HuH-7 (cell line): ENCODE results near the gene TNIP2.

Source experiments
- DNase-seq: peaks from one replicate; pipeline ENCODE4 v3.0.0; 2011; ENCODE audit warnings: low spot score

The TNIP2 gene, protein sequence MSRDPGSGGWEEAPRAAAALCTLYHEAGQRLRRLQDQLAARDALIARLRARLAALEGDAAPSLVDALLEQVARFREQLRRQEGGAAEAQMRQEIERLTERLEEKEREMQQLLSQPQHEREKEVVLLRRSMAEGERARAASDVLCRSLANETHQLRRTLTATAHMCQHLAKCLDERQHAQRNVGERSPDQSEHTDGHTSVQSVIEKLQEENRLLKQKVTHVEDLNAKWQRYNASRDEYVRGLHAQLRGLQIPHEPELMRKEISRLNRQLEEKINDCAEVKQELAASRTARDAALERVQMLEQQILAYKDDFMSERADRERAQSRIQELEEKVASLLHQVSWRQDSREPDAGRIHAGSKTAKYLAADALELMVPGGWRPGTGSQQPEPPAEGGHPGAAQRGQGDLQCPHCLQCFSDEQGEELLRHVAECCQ

DNA sequence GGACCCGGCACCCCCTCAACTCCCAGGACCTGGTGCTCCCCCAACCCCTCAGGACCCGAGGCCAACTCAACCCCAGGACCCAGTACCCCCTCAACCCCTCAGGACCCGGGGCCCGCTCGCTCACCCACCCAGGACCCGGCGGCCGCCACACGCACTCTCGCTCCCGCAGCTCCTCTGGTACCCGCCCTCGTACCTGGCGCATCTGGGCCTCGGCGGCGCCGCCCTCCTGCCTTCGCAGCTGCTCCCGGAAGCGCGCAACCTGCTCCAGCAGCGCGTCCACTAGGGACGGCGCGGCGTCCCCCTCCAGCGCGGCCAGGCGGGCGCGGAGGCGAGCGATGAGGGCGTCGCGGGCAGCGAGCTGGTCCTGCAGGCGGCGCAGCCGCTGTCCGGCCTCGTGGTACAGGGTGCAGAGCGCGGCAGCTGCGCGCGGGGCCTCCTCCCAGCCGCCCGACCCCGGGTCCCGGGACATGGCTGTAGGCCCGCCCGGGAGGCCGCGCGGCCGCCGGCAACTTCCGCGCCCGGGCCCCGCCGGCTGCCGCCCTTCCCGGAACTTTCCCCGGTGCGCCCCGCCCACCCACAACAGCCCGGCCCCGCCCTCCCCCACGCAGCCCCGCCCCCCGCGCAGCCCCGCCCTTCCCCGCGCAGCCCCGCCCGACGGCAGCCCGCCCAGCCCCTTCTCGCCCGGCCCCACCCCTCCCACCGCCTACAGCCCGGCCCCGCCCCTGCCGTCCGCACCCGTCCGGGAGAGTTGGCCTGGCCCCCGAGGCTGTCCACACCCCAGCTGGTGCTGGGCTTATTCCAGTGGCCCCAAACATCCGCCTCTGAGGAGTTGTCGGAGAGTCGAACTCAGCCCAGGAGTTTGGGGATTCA, at the start of gene TNIP2:
Gene TNIP2 (minus strand): TSS at position 516 of the 870 bp plus-strand sequence. CDS start 47 bp downstream, at position 469.
- peak; percentile 89 for DNase-seq

GRCh38 chr4:2804973-2805501, 48.9 kb upstream of the TNIP2 start:
- no peak for DNase-seq

- no peak for DNase-seq
These were observed 48.4 kb upstream of the TNIP2 start for GRCh38 chr4:2804449-2804972.

- no peak for DNase-seq
These were observed 47.7 kb upstream of the TNIP2 start for GRCh38 chr4:2803624-2804448.

DNA sequence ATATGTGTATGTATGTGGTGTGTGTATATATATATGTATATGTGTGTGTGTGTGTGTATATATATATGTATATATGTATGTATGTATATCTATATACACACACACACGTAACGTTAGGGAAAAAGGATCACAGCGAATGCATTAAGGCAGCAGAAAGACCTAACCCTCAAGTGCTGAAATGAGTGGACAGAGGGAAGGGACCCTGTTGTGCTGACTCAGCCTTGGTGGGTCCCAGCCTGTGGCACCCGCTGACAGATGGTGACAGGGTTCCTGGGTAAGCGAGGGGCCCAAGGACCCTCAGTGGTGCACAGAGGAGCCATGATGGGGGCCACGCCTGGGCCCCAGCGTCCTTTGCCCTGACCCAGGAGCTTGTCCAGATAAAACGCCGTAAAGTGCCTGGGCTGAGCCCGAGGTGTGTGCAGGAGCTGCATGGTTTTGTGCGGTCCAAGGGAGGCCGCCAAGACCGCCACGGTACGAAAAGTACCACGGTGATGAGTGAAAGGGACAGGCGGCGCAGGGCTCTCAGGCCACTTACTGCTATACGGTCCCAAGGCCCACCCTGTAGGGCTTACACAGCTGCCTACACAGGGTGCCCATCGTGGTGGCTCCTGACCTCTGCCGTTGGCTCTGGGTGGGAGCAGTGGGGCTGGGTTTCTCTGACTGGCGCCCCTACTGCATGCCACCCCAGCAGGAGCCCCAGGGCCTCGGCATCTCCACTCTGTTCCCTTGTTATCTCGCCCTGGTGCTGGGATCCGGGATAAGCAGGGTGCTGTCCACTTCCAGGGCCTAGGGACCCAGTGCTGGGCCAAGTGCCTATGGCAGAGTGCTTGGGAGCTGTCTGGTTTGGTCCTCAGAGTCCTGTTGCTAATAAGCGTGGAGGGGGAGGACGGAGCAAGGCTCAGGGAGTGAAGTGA, 46.7 kb upstream of the TNIP2 start:
- DNase-seq: no peak

DNA sequence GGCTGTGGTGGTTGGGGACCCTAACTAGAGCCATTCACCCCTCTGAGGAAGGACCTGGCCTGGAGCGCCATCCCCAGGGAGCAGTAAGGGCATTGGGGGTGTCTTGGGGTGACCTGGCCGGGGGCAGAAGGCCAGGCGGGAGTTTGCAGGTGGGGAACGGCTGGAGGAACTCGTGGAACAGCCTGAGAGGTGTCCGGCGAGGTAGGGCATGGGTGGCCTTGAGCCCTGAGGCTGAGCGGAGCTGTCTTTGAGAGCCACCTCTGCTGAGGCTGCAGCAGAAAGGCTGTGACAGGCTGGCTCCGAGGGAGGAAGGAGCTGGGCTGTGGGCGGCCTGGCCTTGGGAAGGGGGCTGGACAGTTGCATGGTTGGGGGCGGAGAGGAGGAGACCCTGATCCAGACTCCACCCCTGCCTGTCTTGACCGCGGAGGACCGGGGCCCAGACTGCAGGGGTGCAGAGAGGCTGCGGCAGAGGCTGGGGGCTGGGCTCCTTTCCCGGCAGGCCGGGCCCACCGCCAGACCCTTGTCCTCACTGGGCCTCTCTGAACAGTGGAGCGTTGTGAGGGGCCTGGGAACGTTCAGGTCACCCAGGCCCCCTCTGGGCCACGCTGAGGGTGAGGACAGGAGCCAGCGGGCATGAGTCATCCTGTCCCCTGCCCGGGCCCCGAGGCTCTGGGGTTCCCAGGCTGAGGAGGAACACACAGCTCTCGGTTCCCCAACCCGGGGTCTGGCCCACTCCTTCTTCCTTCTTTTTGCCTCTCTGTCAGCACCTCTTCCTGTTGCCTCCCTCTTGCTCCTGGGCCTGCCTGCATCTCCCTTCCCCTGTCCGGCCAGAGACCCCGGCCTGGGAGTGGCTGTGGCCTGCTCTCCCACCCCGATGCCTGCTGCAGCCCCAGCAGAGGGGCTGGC, 44.8 kb upstream of the TNIP2 start:
- DNase-seq: peak; percentile 69

DNA sequence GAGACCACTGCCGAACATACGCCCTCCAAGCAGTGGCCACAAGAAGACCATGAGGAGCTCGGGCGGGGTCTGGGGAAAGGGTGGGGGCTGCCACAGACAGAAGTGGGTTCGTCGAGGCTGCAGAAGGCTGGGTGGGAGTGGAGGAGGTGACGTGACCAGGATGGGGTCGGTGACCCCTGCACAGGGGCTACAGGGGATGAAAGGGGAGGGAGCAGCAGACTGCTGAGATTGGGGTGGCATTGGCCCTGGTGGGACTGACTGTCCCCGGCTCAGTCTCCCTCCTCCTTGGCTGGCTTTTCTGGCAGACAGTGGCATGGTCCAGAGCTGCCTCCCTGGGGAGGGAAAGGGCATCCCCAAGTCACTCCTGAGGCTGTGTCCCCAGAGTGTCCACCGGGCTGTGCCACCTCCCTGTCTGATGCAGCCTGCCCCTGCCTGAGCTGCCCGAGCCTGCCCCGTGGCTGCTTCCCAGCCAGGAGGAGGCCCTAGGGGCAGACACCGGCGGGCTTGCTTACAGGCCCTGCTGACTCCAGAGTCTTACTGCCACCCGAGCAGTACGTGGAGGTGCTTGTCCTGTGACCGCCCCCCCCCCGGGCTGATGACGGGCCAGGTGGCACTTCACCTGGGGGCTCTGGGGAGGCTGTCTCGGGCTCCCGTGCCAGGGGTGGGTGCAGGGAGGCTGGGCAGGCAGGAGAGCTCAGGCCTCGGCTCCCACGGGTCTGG, 44.0 kb upstream of the TNIP2 start:
- DNase-seq: no peak

DNA sequence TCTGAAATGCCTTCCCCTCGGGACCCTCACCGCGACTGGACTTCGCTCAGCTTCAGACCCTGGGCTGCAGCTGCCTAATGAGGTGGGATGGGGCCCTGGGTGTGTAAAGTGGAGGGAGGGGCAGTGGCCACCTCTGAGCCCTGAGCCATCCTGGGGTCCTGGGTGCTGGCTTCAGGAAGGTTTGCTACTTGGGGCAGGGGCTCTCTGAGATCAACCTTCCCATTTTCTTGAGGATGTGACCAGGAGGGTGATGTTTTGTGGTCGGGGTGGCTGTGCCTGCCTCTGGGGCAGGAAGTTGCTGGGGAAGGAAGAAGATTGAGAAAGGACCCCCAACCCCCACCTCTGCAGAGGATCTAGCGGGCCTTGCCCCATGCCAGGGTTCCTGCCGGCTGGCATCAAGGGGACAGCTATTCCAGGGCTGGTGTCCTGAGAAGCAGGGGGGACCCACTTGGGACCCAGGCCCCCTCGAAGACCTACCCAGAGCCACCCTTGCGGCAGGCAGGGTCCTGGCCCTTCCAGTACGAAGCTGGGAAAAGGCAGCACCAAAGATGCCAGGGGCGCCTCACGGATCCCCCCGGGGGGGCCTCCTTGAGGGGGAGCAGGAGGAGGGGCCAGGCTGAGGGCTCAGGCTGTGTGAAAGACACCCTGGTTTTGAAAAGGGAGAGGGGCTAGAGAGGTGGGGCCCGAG, 43.2 kb upstream of the TNIP2 start:
- no peak for DNase-seq

- no peak for DNase-seq
These were observed 42.5 kb upstream of the TNIP2 start for GRCh38 chr4:2798399-2799223.

DNA sequence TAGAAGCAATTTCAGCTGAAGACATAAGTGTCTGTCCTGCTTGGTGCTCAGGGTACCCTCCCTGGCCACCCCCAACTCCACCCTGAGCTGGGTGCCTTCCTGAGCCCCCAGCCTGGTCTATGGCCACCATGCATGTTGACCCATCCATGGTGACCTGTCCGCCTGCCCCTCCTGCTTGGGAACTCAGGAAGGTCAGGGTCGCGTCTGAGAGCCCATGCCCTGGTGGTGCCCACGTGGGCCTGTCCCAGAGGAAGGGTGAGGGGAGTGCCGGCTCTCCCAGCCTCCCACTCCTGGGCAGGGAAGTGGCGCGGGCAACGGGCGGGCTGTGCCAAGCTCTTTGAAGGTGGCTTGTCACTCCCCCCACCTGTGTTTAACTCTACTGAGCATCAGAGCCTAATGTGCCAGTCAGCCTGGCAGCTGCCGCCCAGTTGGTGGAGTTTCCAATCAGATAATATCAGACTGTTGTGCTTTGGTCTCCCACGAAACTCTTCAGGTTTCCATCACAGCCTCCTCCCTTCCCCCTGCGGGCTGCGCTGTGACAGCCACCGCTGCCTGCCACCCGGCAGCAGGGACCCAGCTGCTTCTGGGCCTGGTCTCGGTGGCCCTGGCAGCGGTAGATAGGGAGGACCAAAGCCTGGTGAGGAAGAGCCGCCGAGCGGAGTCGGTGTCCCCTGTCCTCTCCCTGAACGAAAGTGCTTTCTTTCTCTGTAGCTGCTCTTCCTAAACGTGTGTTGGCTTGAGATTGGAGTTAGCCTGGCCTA, 41.6 kb upstream of the TNIP2 start:
- no peak for DNase-seq

DNA sequence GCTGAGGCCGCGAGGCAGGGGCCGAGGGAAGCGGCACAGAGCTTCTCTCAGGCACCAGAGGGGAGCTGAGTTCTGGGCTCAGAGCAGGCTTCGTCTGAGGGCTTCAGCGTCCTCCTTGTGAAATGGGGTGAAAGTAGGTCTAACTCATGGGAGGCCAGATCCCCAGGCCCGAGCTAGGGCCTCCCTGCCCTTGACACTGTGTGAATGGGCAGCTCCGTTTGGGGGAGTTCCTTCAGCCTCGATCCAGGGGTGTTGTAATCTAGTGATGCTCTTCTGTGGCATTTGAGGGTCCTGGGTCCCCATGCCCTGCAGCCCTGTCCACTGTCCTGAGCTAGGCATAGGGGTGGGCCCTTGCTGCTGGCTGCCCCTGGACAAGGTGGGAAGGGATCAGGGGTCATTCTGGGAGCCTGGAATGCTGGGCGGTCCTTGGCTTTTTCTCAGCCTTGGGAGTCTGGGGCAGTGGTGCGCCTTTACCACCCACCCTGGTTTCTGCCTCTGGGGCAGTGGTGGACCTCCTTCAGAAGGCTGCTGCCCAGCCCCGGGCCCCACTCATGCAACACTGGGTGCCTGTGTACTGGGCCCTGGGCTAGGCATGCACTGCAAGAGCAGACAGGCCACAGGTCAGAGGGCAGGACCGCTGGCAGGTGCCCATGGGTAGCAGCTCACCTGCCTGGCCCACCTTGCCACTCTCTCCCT, 40.9 kb upstream of the TNIP2 start:
- no peak for DNase-seq

DNA sequence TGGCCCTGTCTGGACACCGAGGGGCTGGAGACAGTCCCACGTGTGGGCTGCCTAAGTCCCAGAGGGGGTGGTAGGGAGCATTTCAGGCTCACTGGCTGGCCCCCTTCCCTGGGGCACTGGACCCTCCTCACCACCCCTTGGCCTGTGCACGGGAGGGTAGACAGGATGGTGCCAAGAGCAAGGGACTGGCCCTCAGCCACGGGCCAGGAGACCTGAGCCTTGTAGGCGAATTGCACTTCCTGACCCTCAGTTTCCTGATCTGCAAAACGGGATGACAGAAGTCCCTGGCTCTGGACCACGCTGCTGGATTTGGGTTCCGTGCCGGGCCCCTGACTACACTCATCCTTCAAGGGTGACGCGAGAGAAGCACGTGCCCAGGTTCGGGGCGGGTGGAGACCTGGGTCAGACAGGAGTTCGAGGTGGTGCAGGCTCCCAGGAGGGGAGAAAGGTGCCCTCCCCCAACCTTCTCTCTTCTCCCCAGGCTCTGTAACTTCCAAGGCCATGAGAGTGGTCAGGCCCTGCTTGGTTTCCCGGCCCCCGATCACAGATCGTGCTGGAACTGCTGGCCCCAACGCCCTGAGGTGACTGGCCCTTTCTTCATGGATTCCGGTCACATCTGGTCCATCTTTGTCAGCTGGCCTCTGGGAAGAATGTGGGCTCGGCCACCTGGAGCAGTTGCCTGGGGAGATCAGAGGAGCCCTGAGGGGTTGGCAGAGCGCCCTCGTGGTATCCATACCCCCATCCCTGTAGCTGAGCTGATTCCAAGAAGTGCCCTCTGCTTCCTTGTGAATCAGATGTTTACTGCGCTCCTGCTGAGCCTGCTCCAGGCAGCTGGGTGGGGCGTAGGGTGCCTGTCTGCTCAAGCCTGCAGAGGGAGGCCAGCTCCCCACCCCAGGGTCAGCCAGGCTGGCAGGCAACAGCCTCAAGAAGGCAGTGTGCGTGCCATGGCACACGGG, 40.0 kb upstream of the TNIP2 start:
- DNase-seq: no peak

DNA sequence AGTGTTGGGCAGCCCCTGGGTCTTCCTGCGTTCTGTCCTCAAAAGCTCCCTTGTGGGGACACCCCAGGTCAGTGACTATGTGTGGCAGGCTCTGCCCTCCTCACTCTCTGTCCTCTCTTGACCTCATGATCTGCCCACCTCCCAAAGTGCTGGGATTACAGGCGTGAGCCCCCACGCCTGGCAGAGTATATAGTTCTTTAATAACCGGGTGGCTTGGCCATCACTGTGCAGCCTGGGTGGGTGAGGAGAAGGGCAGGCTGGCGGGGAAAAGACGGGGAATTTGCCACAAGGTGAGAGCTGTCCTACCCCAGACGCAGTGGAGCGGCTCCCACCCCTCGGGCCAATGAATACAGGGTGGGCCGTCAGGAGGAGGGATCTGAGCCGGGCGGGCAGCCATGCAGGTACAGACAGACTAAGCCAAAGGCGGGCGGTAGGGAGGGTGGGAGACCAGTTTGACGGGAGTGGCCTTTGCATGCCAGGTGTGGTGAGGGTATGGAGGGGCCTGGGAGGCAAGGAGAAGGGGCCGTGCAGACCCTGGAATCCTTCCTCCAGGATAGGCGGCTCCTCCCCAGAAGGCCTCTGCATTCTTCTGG, 39.3 kb upstream of the TNIP2 start:
- DNase-seq: no peak
